Osteoblast (primary cell): ENCODE measurements around the gene TRIM33. TPM values are rescaled to one million over a fixed set of nuclear protein-coding genes. Genes with fewer than 3 reads are reported as not detected.

ENCODE experiments used
- DNase-seq: peaks from one replicate; pipeline ENCODE4 v3.0.0; 2011; ENCODE audit warnings: low spot score, mixed read lengths; ENCODE audit not compliant: insufficient read length; ENCODE audit errors: missing footprints
- H2AFZ ChIP-seq: 2 replicates; pipeline ENCODE4 v1.6.0; 2011; ENCODE audit warnings: mild to moderate bottlenecking, low read length
- H3K27ac ChIP-seq: 2 replicates; pipeline ENCODE4 v1.5.1; 2011; ENCODE audit warnings: mild to moderate bottlenecking, low read depth, low read length, moderate library complexity
- H3K27me3 ChIP-seq: 2 replicates; pipeline ENCODE4 v1.6.0; 2012; ENCODE audit warnings: mild to moderate bottlenecking, control low read depth, inconsistent platforms, low read length, moderate library complexity; ENCODE audit not compliant: insufficient read depth
- H3K36me3 ChIP-seq: 2 replicates; pipeline ENCODE4 v1.5.1; 2011; ENCODE audit warnings: mild to moderate bottlenecking, low read length, control low read depth, moderate library complexity; ENCODE audit not compliant: insufficient read depth
- H3K4me1 ChIP-seq: 2 replicates; pipeline ENCODE4 v1.5.1; 2011; ENCODE audit warnings: mild to moderate bottlenecking, low read length, control low read depth, moderate library complexity; ENCODE audit not compliant: insufficient read depth
- H3K4me2 ChIP-seq: 2 replicates; pipeline ENCODE4 v1.6.0; 2011; ENCODE audit warnings: mild to moderate bottlenecking, low read length; ENCODE audit not compliant: insufficient read depth
- H3K4me3 ChIP-seq: fragments of 200-600 bp; sonication (generic); 3 replicates; pipeline ENCODE4 v1.5.1; 2012; ENCODE audit warnings: mild to moderate bottlenecking, low read length, inconsistent platforms; ENCODE audit not compliant: insufficient read depth
- H3K79me2 ChIP-seq: 2 replicates; pipeline ENCODE4 v1.6.0; 2012; ENCODE audit warnings: mild to moderate bottlenecking, low read length, control low read depth, inconsistent platforms; ENCODE audit not compliant: insufficient read depth
- H3K9me3 ChIP-seq: 2 replicates; pipeline ENCODE4 v1.5.1; 2011; ENCODE audit warnings: low read depth, low read length, control low read depth
- H4K20me1 ChIP-seq: 2 replicates; pipeline ENCODE4 v1.6.0; 2012; ENCODE audit warnings: mild to moderate bottlenecking, low read length, control low read depth; ENCODE audit not compliant: insufficient read depth
- total RNA-seq: library from RNA; depleted of rRNA; stranded (reverse); fragments of >200 nt; gene quantifications from 2 replicates; pipeline ENCODE4 v1.2.3, GENCODE V29; 2012
- TF ChIP-seq, protein P1 (sequence below): IDR thresholded peaks from 2 replicates; pipeline ENCODE4 v1.5.1; 2011; ENCODE audit warnings: mild to moderate bottlenecking, low read depth, low read length, moderate library complexity; ENCODE audit errors: extremely low read depth

TRIM33 gene
- total RNA-seq, 1 donor: 43.1 TPM

DNA sequence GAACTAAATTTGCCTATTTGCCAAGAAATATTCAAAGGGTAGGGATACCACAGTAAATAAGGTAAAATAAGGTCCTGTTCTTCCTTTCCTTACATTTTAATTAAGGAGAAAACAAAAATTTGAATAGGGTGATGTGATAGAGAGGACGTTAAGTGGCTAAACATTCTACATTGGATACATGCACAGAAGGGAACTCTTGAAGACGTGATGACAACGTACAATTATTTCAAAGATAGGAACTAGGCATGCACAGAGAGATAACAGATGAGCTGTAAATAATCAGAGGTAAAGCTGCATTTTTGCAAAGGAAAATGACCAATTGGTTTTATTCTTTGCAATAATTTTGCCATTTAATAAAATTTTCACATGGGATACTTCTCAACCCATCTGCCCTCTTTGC, 69.7 kb downstream of the TRIM33 start:
- Histone ChIP-seq H3K9me3 (no peaks in the 10 kb centered on the region), H3K4me3 (no peak overlapping the region), H3K27me3 (no peaks in the 10 kb centered on the region), H2AFZ (no peak overlapping the region), H3K79me2 (peaks cover 21% of the 10 kb centered on the region), H3K36me3 (no peaks in the 10 kb centered on the region), H4K20me1 (no peaks in the 10 kb centered on the region), H3K4me2 (no peak overlapping the region), H3K27ac (no peak overlapping the region), H3K4me1 (no peaks in the 10 kb centered on the region)
- DNase-seq: no peak
- TF ChIP-seq, protein P1, sequence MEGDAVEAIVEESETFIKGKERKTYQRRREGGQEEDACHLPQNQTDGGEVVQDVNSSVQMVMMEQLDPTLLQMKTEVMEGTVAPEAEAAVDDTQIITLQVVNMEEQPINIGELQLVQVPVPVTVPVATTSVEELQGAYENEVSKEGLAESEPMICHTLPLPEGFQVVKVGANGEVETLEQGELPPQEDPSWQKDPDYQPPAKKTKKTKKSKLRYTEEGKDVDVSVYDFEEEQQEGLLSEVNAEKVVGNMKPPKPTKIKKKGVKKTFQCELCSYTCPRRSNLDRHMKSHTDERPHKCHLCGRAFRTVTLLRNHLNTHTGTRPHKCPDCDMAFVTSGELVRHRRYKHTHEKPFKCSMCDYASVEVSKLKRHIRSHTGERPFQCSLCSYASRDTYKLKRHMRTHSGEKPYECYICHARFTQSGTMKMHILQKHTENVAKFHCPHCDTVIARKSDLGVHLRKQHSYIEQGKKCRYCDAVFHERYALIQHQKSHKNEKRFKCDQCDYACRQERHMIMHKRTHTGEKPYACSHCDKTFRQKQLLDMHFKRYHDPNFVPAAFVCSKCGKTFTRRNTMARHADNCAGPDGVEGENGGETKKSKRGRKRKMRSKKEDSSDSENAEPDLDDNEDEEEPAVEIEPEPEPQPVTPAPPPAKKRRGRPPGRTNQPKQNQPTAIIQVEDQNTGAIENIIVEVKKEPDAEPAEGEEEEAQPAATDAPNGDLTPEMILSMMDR: no peak

DNA sequence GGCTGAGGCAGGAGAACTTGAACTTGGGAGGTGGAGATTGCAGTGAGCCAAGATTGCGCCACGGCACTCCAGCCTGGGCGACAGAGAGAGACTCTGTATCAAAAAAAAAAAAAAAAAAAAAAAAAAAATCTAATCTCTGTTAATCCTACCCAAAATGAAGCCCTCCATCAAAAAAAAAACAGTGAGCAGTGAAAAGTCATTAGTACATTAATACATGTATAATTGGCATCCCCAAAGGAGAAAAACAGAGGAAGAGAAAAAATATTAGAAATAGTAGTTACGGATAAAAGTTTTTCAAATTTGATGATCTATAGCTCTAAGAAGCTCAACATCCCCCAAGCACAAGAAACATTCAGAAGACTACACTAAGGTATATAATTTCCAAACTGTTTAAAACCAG, 71.6 kb downstream of the TRIM33 start:
- DNase-seq: no peak
- no peak overlapping the region for H3K4me3 ChIP-seq
- no peaks in the 10 kb centered on the region for H4K20me1 ChIP-seq
- H3K79me2 ChIP-seq: peaks cover 26% of the 10 kb centered on the region
- H3K4me2 ChIP-seq: no peak overlapping the region
- no peaks in the 10 kb centered on the region for H3K36me3 ChIP-seq
- no peak overlapping the region for H2AFZ ChIP-seq
- no peaks in the 10 kb centered on the region for H3K27me3 ChIP-seq
- no peaks in the 10 kb centered on the region for H3K9me3 ChIP-seq
- H3K27ac ChIP-seq: no peak overlapping the region
- H3K4me1 ChIP-seq: no peaks in the 10 kb centered on the region
- TF ChIP-seq, protein P1: no peak

DNA sequence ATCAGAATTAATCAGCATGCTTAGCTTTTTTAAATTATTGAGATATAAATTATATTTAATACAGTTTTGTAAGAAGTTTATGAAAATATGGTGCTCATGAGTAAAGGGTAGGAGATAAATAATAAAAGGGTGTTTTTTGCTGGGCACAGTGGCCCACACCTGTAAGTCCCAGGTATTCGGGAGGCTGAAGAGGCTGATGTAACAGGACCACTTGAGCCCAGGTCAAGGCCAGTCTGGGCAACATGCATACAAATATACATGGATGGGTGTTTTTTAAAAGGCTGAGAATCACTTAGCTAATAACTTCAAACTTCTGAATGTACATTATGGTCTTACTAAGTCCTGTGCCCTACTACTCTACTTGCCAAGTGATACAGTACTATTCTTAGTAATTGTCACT, 73.2 kb downstream of the TRIM33 start:
- Histone ChIP-seq H3K9me3 (no peaks in the 10 kb centered on the region), H3K79me2 (peaks cover 26% of the 10 kb centered on the region), H4K20me1 (no peaks in the 10 kb centered on the region), H3K27ac (no peak overlapping the region), H3K4me2 (no peak overlapping the region), H3K4me1 (no peaks in the 10 kb centered on the region), H3K4me3 (no peak overlapping the region), H3K36me3 (no peaks in the 10 kb centered on the region), H2AFZ (no peak overlapping the region), H3K27me3 (no peaks in the 10 kb centered on the region)
- DNase-seq: no peak
- TF ChIP-seq, protein P1: no peak

DNA sequence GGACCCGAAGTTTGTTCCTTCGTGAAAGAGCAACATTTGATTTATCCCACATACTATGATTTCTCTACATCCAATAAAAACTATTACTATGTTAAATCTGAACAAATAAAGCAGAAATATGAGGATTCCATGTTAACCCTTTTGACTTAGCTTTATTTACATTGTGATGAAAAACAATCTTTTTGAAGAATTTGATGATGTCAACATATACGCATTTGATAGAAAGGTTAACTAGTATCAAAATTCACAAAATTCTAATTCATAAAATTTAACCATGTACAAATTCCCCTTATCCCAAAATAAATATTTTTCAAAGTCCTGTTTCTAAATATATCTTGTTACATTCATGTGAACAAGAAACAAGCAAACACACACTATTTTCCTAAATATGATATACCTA, 74.2 kb downstream of the TRIM33 start:
- H3K4me3 ChIP-seq: no peak overlapping the region
- no peak overlapping the region for H2AFZ ChIP-seq
- H3K4me1 ChIP-seq: no peaks in the 10 kb centered on the region
- H4K20me1 ChIP-seq: no peaks in the 10 kb centered on the region
- no peaks in the 10 kb centered on the region for H3K9me3 ChIP-seq
- TF ChIP-seq, protein P1: no peak
- H3K27me3 ChIP-seq: no peaks in the 10 kb centered on the region
- no peak overlapping the region for H3K4me2 ChIP-seq
- H3K27ac ChIP-seq: no peak overlapping the region
- peaks cover 26% of the 10 kb centered on the region for H3K79me2 ChIP-seq
- no peaks in the 10 kb centered on the region for H3K36me3 ChIP-seq
- DNase-seq: no peak
